Keratinocyte (primary cell): ENCODE data around the gene NRP1. TPM values are rescaled to one million over a fixed set of nuclear protein-coding genes. Genes with fewer than 3 reads are reported as not detected.

ENCODE experiments used
- DNase-seq: peaks from one replicate; pipeline ENCODE4 v3.0.0-alpha.2; 2011; ENCODE audit warnings: low read depth, missing footprints, low spot score
- FAIRE-seq: peaks from 2 replicates; lab custom pipeline; 2011; peaks lifted over from hg19 to GRCh38; lab: Jason Lieb, UNC
- H2AFZ ChIP-seq: 2 replicates; pipeline ENCODE4 v1.6.0; 2012; ENCODE audit warnings: low read length, control low read depth, inconsistent platforms; ENCODE audit not compliant: control insufficient read depth
- H3K27ac ChIP-seq: 2 replicates; pipeline ENCODE4 v1.5.1; 2011; ENCODE audit warnings: low read length; ENCODE audit not compliant: control insufficient read depth, insufficient read depth
- H3K27me3 ChIP-seq: 3 replicates; pipeline ENCODE4 v1.6.0; 2011; ENCODE audit warnings: low read length; ENCODE audit not compliant: control insufficient read depth, insufficient read depth; ENCODE audit errors: extremely low read depth
- H3K36me3 ChIP-seq, 2 experiments: 2 replicates in 1 of 2; 3 replicates in 1 of 2; pipeline ENCODE4 v1.5.1; 2011; ENCODE audit warnings: low read length in 2 of 2, mild to moderate bottlenecking in 1 of 2; ENCODE audit not compliant: control insufficient read depth in 2 of 2, insufficient read depth in 2 of 2; ENCODE audit errors: extremely low read depth in 1 of 2
- H3K4me1 ChIP-seq: 3 replicates; pipeline ENCODE4 v1.5.1; 2011; ENCODE audit warnings: low read length; ENCODE audit not compliant: control insufficient read depth, insufficient read depth; ENCODE audit errors: extremely low read depth
- H3K4me2 ChIP-seq: 3 replicates; pipeline ENCODE4 v1.6.0; 2011; ENCODE audit warnings: low read depth, low read length; ENCODE audit not compliant: control insufficient read depth, insufficient read depth; ENCODE audit errors: extremely low read depth
- H3K4me3 ChIP-seq, 3 experiments: fragments of 200-600 bp in 1 of 3; sonication (generic) in 1 of 3; 2 replicates in 2 of 3; 3 replicates in 1 of 3; pipeline ENCODE4 v1.5.1; 2011 to 2016; ENCODE audit warnings: low read length in 3 of 3, mild to moderate bottlenecking in 3 of 3, control low read depth in 2 of 3, inconsistent platforms in 1 of 3, low read depth in 1 of 3, mixed read lengths in 1 of 3, mixed run types in 1 of 3, moderate library complexity in 1 of 3; ENCODE audit not compliant: control insufficient read depth in 2 of 3, insufficient read depth in 2 of 3; ENCODE audit errors: extremely low read depth in 1 of 3
- H3K79me2 ChIP-seq: 2 replicates; pipeline ENCODE4 v1.6.0; 2012; ENCODE audit warnings: low read length; ENCODE audit not compliant: control insufficient read depth, insufficient read depth
- H3K9ac ChIP-seq: 3 replicates; pipeline ENCODE4 v1.6.0; 2011; ENCODE audit warnings: low read length; ENCODE audit not compliant: control insufficient read depth, insufficient read depth; ENCODE audit errors: extremely low read depth
- H3K9me1 ChIP-seq: 3 replicates; pipeline ENCODE4 v1.6.0; 2011; ENCODE audit warnings: low read length; ENCODE audit not compliant: control insufficient read depth, insufficient read depth; ENCODE audit errors: extremely low read depth
- H3K9me3 ChIP-seq: 2 replicates; pipeline ENCODE4 v1.5.1; 2012; ENCODE audit warnings: low read depth, low read length; ENCODE audit not compliant: control insufficient read depth
- H4K20me1 ChIP-seq: 3 replicates; pipeline ENCODE4 v1.6.0; 2011; ENCODE audit warnings: low read length; ENCODE audit not compliant: control insufficient read depth, insufficient read depth; ENCODE audit errors: extremely low read depth
- EZH2 ChIP-seq: IDR thresholded peaks from one replicate; pipeline ENCODE4 v1.6.1; 2012; ENCODE audit warnings: inconsistent platforms, mild to moderate bottlenecking, low read length, moderate library complexity
- dilution Hi-C: fragments of 300-500 bp; cut with MboI; formaldehyde crosslinking; loops from one replicate; pipeline ENCODE4 v1.7.0; 2020; ENCODE audit warnings: low sequenced_read_pairs; ENCODE audit not compliant: extremely low pct_ligation_motif_present
- polyA plus RNA-seq, 5 experiments: library from polyadenylated mRNA; depleted of rRNA in 3 of 5; stranded (reverse) in 3 of 5; stranded (forward) in 1 of 5; unstranded in 1 of 5; fragments of >200 nt; gene quantifications; 1 replicate in 1 of 5; 2 replicates in 3 of 5; 3 replicates in 1 of 5; pipeline versions ENCODE4 v1.2.1 to v1.2.3, GENCODE V29; 2011 to 2012; ENCODE audit warnings: missing spikeins in 2 of 5, low read depth in 1 of 5, low replicate concordance in 1 of 5
- TF ChIP-seq, protein P1 (sequence below), 3 experiments: IDR thresholded peaks in 1 of 3; conservative IDR thresholded peaks in 1 of 3; optimal IDR thresholded peaks in 1 of 3; 2 replicates in 2 of 3; 3 replicates in 1 of 3; pipeline versions ENCODE3 to v1.5.1; 2011; ENCODE audit warnings: low read length in 3 of 3, mild to moderate bottlenecking in 3 of 3, moderate library complexity in 2 of 3, control low read depth in 1 of 3, inconsistent platforms in 1 of 3; ENCODE audit not compliant: insufficient read depth in 2 of 3; ENCODE audit errors: extremely low read depth in 1 of 3

NRP1 gene
- polyA plus RNA-seq, 1 donor (not counting 4 experiments of a cell fraction or from before 2014, with no cell fraction given) = 36.2 TPM

DNA sequence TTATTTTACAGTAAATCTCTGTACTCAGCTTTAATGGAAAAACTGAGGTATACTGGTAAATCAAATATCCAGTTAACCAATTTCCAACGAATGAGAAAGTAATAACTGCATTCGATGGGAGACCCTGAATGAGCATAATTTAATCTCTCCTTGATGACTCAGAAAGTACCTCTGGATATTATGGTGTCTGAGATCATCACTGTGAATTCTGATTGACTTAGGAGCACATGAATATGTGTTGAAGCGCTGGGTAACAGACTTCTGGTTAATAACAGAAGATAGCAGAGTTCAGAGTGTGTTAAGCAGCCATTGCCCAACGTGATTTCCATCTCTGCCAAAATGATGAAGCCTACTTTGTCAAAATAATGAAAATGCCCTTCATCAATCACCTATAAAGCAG, 116.6 kb downstream of the NRP1 start:
- Histone ChIP-seq H3K4me2 (no peak overlapping the region), H3K27me3 (no peaks in the 10 kb centered on the region), H3K27ac (peak overlapping the region; percentile 45), H3K79me2 (no peaks in the 10 kb centered on the region), H3K9ac (no peak overlapping the region), H3K4me1 (peaks cover 25% of the 10 kb centered on the region), H2AFZ (no peak overlapping the region), H3K36me3 (peaks cover 9 to 25% of the 10 kb centered on the region in 2 experiments), H3K4me3 (no peak overlapping the region), H4K20me1 (no peaks in the 10 kb centered on the region), H3K9me3 (no peaks in the 10 kb centered on the region), H3K9me1 (no peaks in the 10 kb centered on the region)
- dilution Hi-C loops = no loop called here
- no peak for TF ChIP-seq EZH2
- TF ChIP-seq, protein P1, sequence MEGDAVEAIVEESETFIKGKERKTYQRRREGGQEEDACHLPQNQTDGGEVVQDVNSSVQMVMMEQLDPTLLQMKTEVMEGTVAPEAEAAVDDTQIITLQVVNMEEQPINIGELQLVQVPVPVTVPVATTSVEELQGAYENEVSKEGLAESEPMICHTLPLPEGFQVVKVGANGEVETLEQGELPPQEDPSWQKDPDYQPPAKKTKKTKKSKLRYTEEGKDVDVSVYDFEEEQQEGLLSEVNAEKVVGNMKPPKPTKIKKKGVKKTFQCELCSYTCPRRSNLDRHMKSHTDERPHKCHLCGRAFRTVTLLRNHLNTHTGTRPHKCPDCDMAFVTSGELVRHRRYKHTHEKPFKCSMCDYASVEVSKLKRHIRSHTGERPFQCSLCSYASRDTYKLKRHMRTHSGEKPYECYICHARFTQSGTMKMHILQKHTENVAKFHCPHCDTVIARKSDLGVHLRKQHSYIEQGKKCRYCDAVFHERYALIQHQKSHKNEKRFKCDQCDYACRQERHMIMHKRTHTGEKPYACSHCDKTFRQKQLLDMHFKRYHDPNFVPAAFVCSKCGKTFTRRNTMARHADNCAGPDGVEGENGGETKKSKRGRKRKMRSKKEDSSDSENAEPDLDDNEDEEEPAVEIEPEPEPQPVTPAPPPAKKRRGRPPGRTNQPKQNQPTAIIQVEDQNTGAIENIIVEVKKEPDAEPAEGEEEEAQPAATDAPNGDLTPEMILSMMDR (optimal IDR thresholded peaks at IDR 0.05 in 1 of 3, IDR thresholded peaks at IDR 0.05 in 1 of 3, conservative IDR thresholded peaks at IDR 0.05 in 1 of 3; ENCODE audit: extremely low read depth in 1 of 3, insufficient read depth in 2 of 3, low read length in 3 of 3) = no peak
- FAIRE-seq (peak; percentile 55), DNase-seq (no peak)

DNA sequence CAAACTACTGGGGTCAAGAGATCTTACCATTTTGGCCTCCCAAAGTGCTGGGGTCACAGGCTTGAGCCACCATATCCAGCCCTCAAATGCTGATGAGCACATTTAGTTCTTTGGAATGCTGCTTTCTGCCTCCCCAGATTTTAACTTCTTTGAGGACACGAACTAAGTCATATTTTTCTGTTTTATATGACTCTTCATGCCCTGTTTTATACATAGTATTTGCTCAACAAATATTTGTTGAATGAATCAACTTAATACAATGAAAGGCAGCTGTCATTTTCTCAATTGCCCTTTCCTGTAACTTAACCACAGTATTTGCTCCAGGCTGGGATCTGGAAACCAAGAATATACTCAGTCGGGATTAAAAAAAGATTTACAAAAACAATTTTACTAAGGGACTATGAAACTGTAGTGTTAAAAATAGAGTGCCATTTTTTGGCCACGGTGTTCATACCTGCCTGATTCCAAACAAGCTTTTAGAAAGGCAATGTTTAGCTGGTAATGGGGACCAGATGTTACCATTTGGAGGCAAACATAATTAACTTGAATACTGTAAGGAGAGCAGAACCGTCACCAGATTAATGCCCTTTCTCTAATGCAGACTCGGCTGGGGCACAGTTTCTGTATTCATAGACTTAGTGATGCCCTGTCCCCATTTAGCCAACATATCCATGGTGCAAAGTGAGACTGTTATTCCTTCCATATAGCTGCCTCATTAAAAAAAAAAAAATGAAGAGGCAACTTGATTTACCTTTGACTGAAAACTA, 117.6 kb downstream of the NRP1 start:
- peak overlapping the region in 1 of 3 experiments; percentile 1 for H3K4me3 ChIP-seq
- DNase-seq = peak; percentile 44
- H3K27ac ChIP-seq = peak overlapping the region; percentile 45
- no peak overlapping the region for H2AFZ ChIP-seq
- no peaks in the 10 kb centered on the region for H3K9me3 ChIP-seq
- no peaks in the 10 kb centered on the region for H3K9me1 ChIP-seq
- no peaks in the 10 kb centered on the region for H3K27me3 ChIP-seq
- FAIRE-seq = peak; percentile 71
- peaks cover 11 to 28% of the 10 kb centered on the region in 2 experiments for H3K36me3 ChIP-seq
- no peak overlapping the region for H3K9ac ChIP-seq
- dilution Hi-C loops = no loop called here
- peak overlapping the region; percentile 50 for H3K4me2 ChIP-seq
- no peaks in the 10 kb centered on the region for H3K79me2 ChIP-seq
- TF ChIP-seq EZH2 = no peak
- peaks cover 25% of the 10 kb centered on the region for H3K4me1 ChIP-seq
- no peaks in the 10 kb centered on the region for H4K20me1 ChIP-seq
